ENCODE results near the gene TMEM213. TPM values are rescaled to one million over a fixed set of nuclear protein-coding genes. Genes with fewer than 3 reads are reported as not detected.

TMEM213 gene
- total RNA-seq, 4 donors from 2014 or later: not detected

- intact Hi-C loops (cut with DNase I; ENCODE audit: low total_unique reads): no loop called here
- no peak for DNase-seq
- H3K4me3 ChIP-seq: no peak overlapping the region
- no peak overlapping the region for H3K27ac ChIP-seq
- in situ Hi-C loops (cut with MboI; ENCODE audit: low pct_ligation_motif_present in 1 of 4, low pct_unique_long_range_greater_than_20kb in 1 of 4, low sequenced_read_pairs in 3 of 4): no loop called here
- TF ChIP-seq EP300 (IDR thresholded peaks at IDR 0.05; ENCODE audit: low read depth): no peak
- no peak for TF ChIP-seq POLR2AphosphoS5 (IDR thresholded peaks at IDR 0.05)
- TF ChIP-seq, protein P1, sequence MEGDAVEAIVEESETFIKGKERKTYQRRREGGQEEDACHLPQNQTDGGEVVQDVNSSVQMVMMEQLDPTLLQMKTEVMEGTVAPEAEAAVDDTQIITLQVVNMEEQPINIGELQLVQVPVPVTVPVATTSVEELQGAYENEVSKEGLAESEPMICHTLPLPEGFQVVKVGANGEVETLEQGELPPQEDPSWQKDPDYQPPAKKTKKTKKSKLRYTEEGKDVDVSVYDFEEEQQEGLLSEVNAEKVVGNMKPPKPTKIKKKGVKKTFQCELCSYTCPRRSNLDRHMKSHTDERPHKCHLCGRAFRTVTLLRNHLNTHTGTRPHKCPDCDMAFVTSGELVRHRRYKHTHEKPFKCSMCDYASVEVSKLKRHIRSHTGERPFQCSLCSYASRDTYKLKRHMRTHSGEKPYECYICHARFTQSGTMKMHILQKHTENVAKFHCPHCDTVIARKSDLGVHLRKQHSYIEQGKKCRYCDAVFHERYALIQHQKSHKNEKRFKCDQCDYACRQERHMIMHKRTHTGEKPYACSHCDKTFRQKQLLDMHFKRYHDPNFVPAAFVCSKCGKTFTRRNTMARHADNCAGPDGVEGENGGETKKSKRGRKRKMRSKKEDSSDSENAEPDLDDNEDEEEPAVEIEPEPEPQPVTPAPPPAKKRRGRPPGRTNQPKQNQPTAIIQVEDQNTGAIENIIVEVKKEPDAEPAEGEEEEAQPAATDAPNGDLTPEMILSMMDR (IDR thresholded peaks at IDR 0.05): no peak
- no peak for TF ChIP-seq POLR2A (IDR thresholded peaks at IDR 0.05)
- H3K27me3 ChIP-seq: no peaks in the 10 kb centered on the region
- H3K9me3 ChIP-seq: no peaks in the 10 kb centered on the region
- WGBS, 2 donors (ENCODE audit: low coverage in 1 of 2): 80 to 86% methylated on average over 1 to 12 of the region's 12 CpGs
- H3K4me1 ChIP-seq: no peaks in the 10 kb centered on the region
- no peaks in the 10 kb centered on the region for H3K36me3 ChIP-seq
These were observed 44.3 kb downstream of the TMEM213 start for GRCh38 chr7:138842111-138842510.

DNA sequence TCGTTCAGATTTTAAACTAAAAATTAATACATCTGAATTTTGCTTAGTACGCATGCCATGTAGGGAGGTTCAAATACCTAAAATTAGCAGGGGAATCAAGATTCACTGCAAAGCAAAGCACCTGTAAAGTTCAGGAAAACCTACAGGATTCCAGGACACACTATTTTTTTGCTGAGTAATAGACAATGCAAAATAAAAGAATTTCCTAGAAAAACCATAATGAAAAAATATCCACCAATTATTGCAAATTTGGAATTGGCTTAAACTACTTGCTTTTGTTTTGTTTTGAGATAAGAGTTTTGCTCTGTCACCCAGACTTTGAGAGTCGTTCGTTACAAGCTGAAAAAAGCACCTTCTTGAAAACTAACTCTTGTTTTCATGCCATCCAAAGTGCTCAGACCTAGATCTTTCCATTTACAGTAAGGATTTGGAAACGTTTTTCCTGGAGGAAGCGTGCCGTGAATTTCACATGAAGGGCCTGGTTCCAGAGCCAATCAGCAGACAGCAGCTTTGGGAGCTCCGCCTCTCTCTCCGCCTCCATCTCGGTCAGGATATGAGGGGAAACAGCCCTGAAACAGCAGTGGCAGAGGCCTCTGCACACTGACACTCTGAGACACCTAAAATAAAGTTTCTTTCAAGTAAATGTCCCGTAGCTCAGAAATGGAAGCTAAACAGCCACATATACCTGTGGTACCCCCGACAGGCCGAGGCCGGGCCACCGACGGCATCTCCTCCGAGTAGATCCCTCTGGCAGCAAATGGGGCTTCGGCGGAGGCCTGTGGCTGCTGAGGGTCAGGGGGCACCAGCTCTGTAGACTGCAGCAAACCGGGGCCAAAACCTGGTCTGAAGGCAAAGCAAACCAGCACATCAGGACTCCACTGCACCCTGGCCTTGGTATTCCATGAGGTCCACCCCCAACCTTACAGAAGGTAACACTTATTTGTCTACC lies 46.1 kb downstream of the TMEM213 start:
- Histone ChIP-seq H3K4me3 (no peak overlapping the region), H3K36me3 (no peaks in the 10 kb centered on the region), H3K9me3 (no peaks in the 10 kb centered on the region), H3K4me1 (no peaks in the 10 kb centered on the region), H3K27me3 (no peaks in the 10 kb centered on the region), H3K27ac (no peak overlapping the region)
- intact Hi-C loops (cut with DNase I; ENCODE audit: low total_unique reads) (no loop called here), in situ Hi-C loops (cut with MboI; ENCODE audit: low pct_ligation_motif_present in 1 of 4, low pct_unique_long_range_greater_than_20kb in 1 of 4, low sequenced_read_pairs in 3 of 4) (no loop called here)
- WGBS, 2 donors (ENCODE audit: low coverage in 1 of 2): 89 to 90% methylated on average over 6 to 20 of the region's 20 CpGs
- DNase-seq: no peak
- no peak for TF ChIP-seq EP300 (IDR thresholded peaks at IDR 0.05; ENCODE audit: low read depth)
- no peak for TF ChIP-seq POLR2A (IDR thresholded peaks at IDR 0.05)
- TF ChIP-seq, protein P1 (IDR thresholded peaks at IDR 0.05): no peak
- no peak for TF ChIP-seq POLR2AphosphoS5 (IDR thresholded peaks at IDR 0.05)

- in situ Hi-C loops (cut with MboI; ENCODE audit: low pct_ligation_motif_present in 1 of 4, low pct_unique_long_range_greater_than_20kb in 1 of 4, low sequenced_read_pairs in 3 of 4): no loop called here
These were observed 47.9 kb downstream of the TMEM213 start for GRCh38 chr7:138845711-138846110.

More at GRCh38 chr7:138845711-138846110, 47.9 kb downstream of the TMEM213 start:
- no peak overlapping the region for H3K4me3 ChIP-seq
- intact Hi-C loops (cut with DNase I; ENCODE audit: low total_unique reads): no loop called here
- no peaks in the 10 kb centered on the region for H3K27me3 ChIP-seq
- H3K9me3 ChIP-seq: no peaks in the 10 kb centered on the region
- TF ChIP-seq POLR2AphosphoS5 (IDR thresholded peaks at IDR 0.05) (no peak), EP300 (IDR thresholded peaks at IDR 0.05; ENCODE audit: low read depth) (no peak), POLR2A (IDR thresholded peaks at IDR 0.05) (no peak)
- TF ChIP-seq, protein P1 (IDR thresholded peaks at IDR 0.05): no peak
- no peaks in the 10 kb centered on the region for H3K4me1 ChIP-seq
- WGBS, 2 donors (ENCODE audit: low coverage in 1 of 2): 40 to 41% methylated on average over 2 of the region's 2 CpGs
- no peak overlapping the region for H3K27ac ChIP-seq
- H3K36me3 ChIP-seq: no peaks in the 10 kb centered on the region
- DNase-seq: no peak

All from transverse colon (tissue), 4 donors.